Lower leg skin (tissue), 4 donors: ENCODE results near the gene DGKK. TPM values are rescaled to one million over a fixed set of nuclear protein-coding genes. Genes with fewer than 3 reads are reported as not detected.

Experiments used
- DNase-seq, 2 donors: peaks; one replicate each; pipeline ENCODE4 v3.0.0-alpha.2; 2019; ENCODE audit warnings: low spot score in 2 of 2
- H3K4me3 ChIP-seq: fragments of 200-600 bp; sonication (generic); 2 replicates; pipeline ENCODE4 v1.5.1; 2017; ENCODE audit warnings: mild to moderate bottlenecking, low read depth; ENCODE audit not compliant: poor library complexity, severe bottlenecking
- POLR2A ChIP-seq, 2 donors: fragments of 450-650 bp; IDR thresholded peaks; one replicate each; pipeline ENCODE4 v1.6.1; 2016 to 2017; ENCODE audit warnings: antibody characterized with exemption in 2 of 2, mild to moderate bottlenecking in 1 of 2, moderate library complexity in 1 of 2
- WGBS, 2 donors: methylation state at CpG; one replicate each; pipeline ENCODE4 v1.1.5; 2018; 5-methylcytosine and 5-hydroxymethylcytosine counted together
- intact Hi-C: fragments of 100-400 bp; cut with DNase I; formaldehyde crosslinking; loops from one replicate; pipeline ENCODE4 v1.15.0; 2023; ENCODE audit warnings: low total_unique reads
- total RNA-seq, 4 donors: library from RNA; depleted of rRNA; stranded (reverse); fragments of >200 nt; gene quantifications; one replicate each; pipeline ENCODE4 v1.1.0, GENCODE V29; 2016
- TF ChIP-seq, protein P1 (sequence below), 3 donors: fragments of 450-650 bp; IDR thresholded peaks; one replicate each; pipeline ENCODE4 v1.5.1; 2016; ENCODE audit warnings: antibody characterized with exemption in 3 of 3, mild to moderate bottlenecking in 3 of 3, moderate library complexity in 2 of 3

The DGKK gene
- total RNA-seq, 4 donors from 2014 or later = not detected

GRCh38 chrX:50327235-50327634, 143.4 kb downstream of the DGKK start:
- 57 to 71% methylated on average over 2 of the region's 2 CpGs for WGBS, 2 donors
- intact Hi-C loops = no loop called here
- no peak for TF ChIP-seq POLR2A (IDR thresholded peaks at IDR 0.05)
- TF ChIP-seq, protein P1, sequence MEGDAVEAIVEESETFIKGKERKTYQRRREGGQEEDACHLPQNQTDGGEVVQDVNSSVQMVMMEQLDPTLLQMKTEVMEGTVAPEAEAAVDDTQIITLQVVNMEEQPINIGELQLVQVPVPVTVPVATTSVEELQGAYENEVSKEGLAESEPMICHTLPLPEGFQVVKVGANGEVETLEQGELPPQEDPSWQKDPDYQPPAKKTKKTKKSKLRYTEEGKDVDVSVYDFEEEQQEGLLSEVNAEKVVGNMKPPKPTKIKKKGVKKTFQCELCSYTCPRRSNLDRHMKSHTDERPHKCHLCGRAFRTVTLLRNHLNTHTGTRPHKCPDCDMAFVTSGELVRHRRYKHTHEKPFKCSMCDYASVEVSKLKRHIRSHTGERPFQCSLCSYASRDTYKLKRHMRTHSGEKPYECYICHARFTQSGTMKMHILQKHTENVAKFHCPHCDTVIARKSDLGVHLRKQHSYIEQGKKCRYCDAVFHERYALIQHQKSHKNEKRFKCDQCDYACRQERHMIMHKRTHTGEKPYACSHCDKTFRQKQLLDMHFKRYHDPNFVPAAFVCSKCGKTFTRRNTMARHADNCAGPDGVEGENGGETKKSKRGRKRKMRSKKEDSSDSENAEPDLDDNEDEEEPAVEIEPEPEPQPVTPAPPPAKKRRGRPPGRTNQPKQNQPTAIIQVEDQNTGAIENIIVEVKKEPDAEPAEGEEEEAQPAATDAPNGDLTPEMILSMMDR (IDR thresholded peaks at IDR 0.05) = no peak
- H3K4me3 ChIP-seq = no peak overlapping the region
- DNase-seq = no peak
